ENCODE results near the gene CNTN5. TPM values are rescaled to one million over a fixed set of nuclear protein-coding genes. Genes with fewer than 3 reads are reported as not detected.
"Not testable (repeated sequence)": the region's sequence is repeated elsewhere in the genome, so short reads cannot be mapped to it uniquely, and the experiment has no call there.

Gene CNTN5
- polyA plus RNA-seq (2012; ENCODE audit: insufficient read depth, insufficient read length): not detected

- H3K4me3 ChIP-seq (ENCODE audit: low read length): peak within 1 kb of the TSS; percentile 18
- DNase-seq (ENCODE audit: low read depth, low spot score): peak; percentile 1
Measured at GRCh38 chr11:99020352-99021225, at the start of gene CNTN5. Gene CNTN5 (plus strand): TSS chr11:99020949.

GRCh38 chr11:98979205-98979604, 41.5 kb upstream of the CNTN5 start:
- DNase-seq (ENCODE audit: low read depth, low spot score): no peak
- no peak overlapping the region for H3K4me3 ChIP-seq (ENCODE audit: low read length)

GRCh38 chr11:99015634-99016454, 4.9 kb upstream of the CNTN5 start:
- no peak overlapping the region for H3K4me3 ChIP-seq (ENCODE audit: low read length)
- DNase-seq (ENCODE audit: low read depth, low spot score): peak; percentile 35

- DNase-seq (ENCODE audit: low read depth, low spot score): no peak
- no peak overlapping the region for H3K4me3 ChIP-seq (ENCODE audit: low read length)
Measured at GRCh38 chr11:99019696-99020095, 1.1 kb upstream of the CNTN5 start.

- no peak overlapping the region for H3K4me3 ChIP-seq (ENCODE audit: low read length)
- no peak for DNase-seq (ENCODE audit: low read depth, low spot score)
Measured at GRCh38 chr11:99037057-99037456, 16.3 kb downstream of the CNTN5 start.

- no peak overlapping the region for H3K4me3 ChIP-seq (ENCODE audit: low read length)
- no peak for DNase-seq (ENCODE audit: low read depth, low spot score)
Measured at GRCh38 chr11:99063331-99063730, 42.6 kb downstream of the CNTN5 start.

GRCh38 chr11:99065121-99065520, 44.4 kb downstream of the CNTN5 start:
- H3K4me3 ChIP-seq (ENCODE audit: low read length): no peak overlapping the region
- DNase-seq (ENCODE audit: low read depth, low spot score): no peak

- DNase-seq (ENCODE audit: low read depth, low spot score): no peak
- H3K4me3 ChIP-seq (ENCODE audit: low read length): no peak overlapping the region
Measured at GRCh38 chr11:99066618-99067317, 46.0 kb downstream of the CNTN5 start.

GRCh38 chr11:99068832-99069231, 48.1 kb downstream of the CNTN5 start:
- DNase-seq (ENCODE audit: low read depth, low spot score): no peak
- H3K4me3 ChIP-seq (ENCODE audit: low read length): no peak overlapping the region

- DNase-seq (ENCODE audit: low read depth, low spot score): no peak
Measured at GRCh38 chr11:99069856-99070444, 49.2 kb downstream of the CNTN5 start.

GRCh38 chr11:99079576-99079975, 58.8 kb downstream of the CNTN5 start:
- no peak overlapping the region for H3K4me3 ChIP-seq (ENCODE audit: low read length)
- DNase-seq (ENCODE audit: low read depth, low spot score): no peak

More at GRCh38 chr11:99069856-99070444, 49.2 kb downstream of the CNTN5 start:
- no peak overlapping the region for H3K4me3 ChIP-seq (ENCODE audit: low read length)

GRCh38 chr11:99080154-99080553, 59.4 kb downstream of the CNTN5 start:
- DNase-seq (ENCODE audit: low read depth, low spot score): no peak

GRCh38 chr11:99098258-99098657, 77.5 kb downstream of the CNTN5 start:
- no peak for DNase-seq (ENCODE audit: low read depth, low spot score)
- no peak overlapping the region for H3K4me3 ChIP-seq (ENCODE audit: low read length)

More at GRCh38 chr11:99080154-99080553, 59.4 kb downstream of the CNTN5 start:
- no peak overlapping the region for H3K4me3 ChIP-seq (ENCODE audit: low read length)

- no peak for DNase-seq (ENCODE audit: low read depth, low spot score)
Measured at GRCh38 chr11:99098751-99099150, 78.0 kb downstream of the CNTN5 start.

GRCh38 chr11:99117603-99118002, 96.9 kb downstream of the CNTN5 start:
- DNase-seq (ENCODE audit: low read depth, low spot score): peak; percentile 0
- no peak overlapping the region for H3K4me3 ChIP-seq (ENCODE audit: low read length)

More at GRCh38 chr11:99098751-99099150, 78.0 kb downstream of the CNTN5 start:
- no peak overlapping the region for H3K4me3 ChIP-seq (ENCODE audit: low read length)

- not testable (repeated sequence) for H3K4me3 ChIP-seq (ENCODE audit: low read length); DNase-seq (ENCODE audit: low read depth, low spot score)
Measured at GRCh38 chr11:99133862-99134261, 113.1 kb downstream of the CNTN5 start.

GRCh38 chr11:99135508-99135907, 114.8 kb downstream of the CNTN5 start:
- DNase-seq (ENCODE audit: low read depth, low spot score): no peak
- no peak overlapping the region for H3K4me3 ChIP-seq (ENCODE audit: low read length)

- DNase-seq (ENCODE audit: low read depth, low spot score): no peak
- H3K4me3 ChIP-seq (ENCODE audit: low read length): no peak overlapping the region
Measured at GRCh38 chr11:99142237-99142636, 121.5 kb downstream of the CNTN5 start.

GRCh38 chr11:99148352-99148751, 127.6 kb downstream of the CNTN5 start:
- DNase-seq (ENCODE audit: low read depth, low spot score): no peak

More at GRCh38 chr11:99148352-99148751, 127.6 kb downstream of the CNTN5 start:
- H3K4me3 ChIP-seq (ENCODE audit: low read length): no peak overlapping the region
